B cell (primary cell): ENCODE measurements around the gene NEK3. TPM values are rescaled to one million over a fixed set of nuclear protein-coding genes. Genes with fewer than 3 reads are reported as not detected.

Experiments
- polyA plus RNA-seq: library from polyadenylated mRNA; depleted of rRNA; stranded (reverse); fragments of >200 nt; gene quantifications from 2 replicates; pipeline ENCODE4 v1.2.3, GENCODE V29; 2012
- total RNA-seq, 2 donors: library from RNA; stranded (reverse); fragments of 120-200 nt in 1 of 2; gene quantifications; 1 replicate in 1 of 2; 2 replicates in 1 of 2; pipeline versions ENCODE4 v1.2.3 to v1.2.4, GENCODE V29; 2013 to 2022

Gene NEK3
- total and polyA plus RNA-seq, 2 donors (not counting 1 experiment from before 2014, with no cell fraction given) = 6.0 to 12.6 TPM

Other genes starting within 250 kb of the NEK3 start
- 0.80 and 0.91 TPM in 2 replicates for gene ATP7B, start 148.1 kb downstream of the NEK3 start, total RNA-seq
- gene ATP7B, start 148.1 kb downstream of the NEK3 start, polyA plus RNA-seq = 0.10 and 0.22 TPM in 2 replicates
- gene ALG11, start 147.2 kb downstream of the NEK3 start, total RNA-seq = 38.8 and 40.8 TPM in 2 replicates
- 3.2 and 7.1 TPM in 2 replicates for gene ALG11, start 147.2 kb downstream of the NEK3 start, polyA plus RNA-seq
- gene UTP14C, start 134.9 kb downstream of the NEK3 start, total RNA-seq = 14.9 and 15.3 TPM in 2 replicates
- 1.9 TPM in 2 replicates for gene UTP14C, start 134.9 kb downstream of the NEK3 start, polyA plus RNA-seq
- not detected in 2 replicates for gene NEK5, start 30.5 kb downstream of the NEK3 start, total RNA-seq
- not detected in 2 replicates for gene NEK5, start 30.5 kb downstream of the NEK3 start, polyA plus RNA-seq
- gene THSD1, start 246.6 kb upstream of the NEK3 start, total RNA-seq = 0.34 and 0.44 TPM in 2 replicates
- 0.58 and 1.2 TPM in 2 replicates for gene THSD1, start 246.6 kb upstream of the NEK3 start, polyA plus RNA-seq